GM19239 (cell line): Measurements from ENCODE around the gene ZNF329.

Experiments used
- DNase-seq: peaks from one replicate; pipeline ENCODE4 v3.0.0; 2011; ENCODE audit warnings: low spot score; ENCODE audit not compliant: insufficient read length
- FAIRE-seq: peaks from 2 replicates; lab custom pipeline; 2011; peaks lifted over from hg19 to GRCh38; lab: Jason Lieb, UNC

The ZNF329 gene

GRCh38 chr19:58083021-58083420 lies 67.6 kb downstream of the ZNF329 start:
- FAIRE-seq, result no peak
- no peak for DNase-seq

DNA sequence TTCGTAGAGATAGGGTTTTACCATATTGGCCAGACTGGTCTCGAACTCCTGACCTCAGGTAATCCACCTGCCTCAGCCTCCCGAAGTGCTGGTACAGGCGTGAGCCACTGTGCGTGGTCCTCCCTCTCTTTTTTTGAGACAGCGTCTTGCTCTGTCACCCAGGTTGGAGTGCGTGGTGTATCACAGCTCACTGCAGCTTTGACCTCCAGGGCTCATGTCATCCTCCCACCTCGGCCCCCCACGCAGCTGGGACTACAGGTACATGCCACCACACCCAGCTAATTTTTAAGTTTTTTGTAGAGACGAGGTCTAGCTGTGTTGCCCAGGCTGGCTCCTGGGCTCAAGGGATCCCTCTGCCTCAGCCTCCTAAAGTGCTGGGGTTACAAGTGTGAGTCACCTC lies 70.8 kb downstream of the ZNF329 start:
- FAIRE-seq (no peak), DNase-seq (no peak)
